Adipose tissue (tissue), 3 donors: ENCODE results near the gene CDCP2. TPM values are rescaled to one million over a fixed set of nuclear protein-coding genes. Genes with fewer than 3 reads are reported as not detected.

ENCODE experiments used
- H3K27ac ChIP-seq: one replicate; pipeline ENCODE4 v1.5.1; 2013; ENCODE audit warnings: low read depth, low read length
- WGBS, 3 donors: extraction: QIAGEN DNeasy Blood & Tissue Kit; methylation state at CpG; one replicate each; pipeline ENCODE4 v1.1.7; 2013; 5-methylcytosine and 5-hydroxymethylcytosine counted together
- polyA plus RNA-seq, 3 donors: library from polyadenylated mRNA; stranded (reverse); fragments of 200-250 nt; gene quantifications; one replicate each; pipeline ENCODE4 v1.2.3, GENCODE V29; 2013
- donor health status: healthy with polysubstance abuse.
- donor health status: Bipolar disorder and iron deficiency.
- donor health status: healthy.

CDCP2 gene
- polyA plus RNA-seq, 3 donors, result 0.06 TPM; not detected in 2

DNA sequence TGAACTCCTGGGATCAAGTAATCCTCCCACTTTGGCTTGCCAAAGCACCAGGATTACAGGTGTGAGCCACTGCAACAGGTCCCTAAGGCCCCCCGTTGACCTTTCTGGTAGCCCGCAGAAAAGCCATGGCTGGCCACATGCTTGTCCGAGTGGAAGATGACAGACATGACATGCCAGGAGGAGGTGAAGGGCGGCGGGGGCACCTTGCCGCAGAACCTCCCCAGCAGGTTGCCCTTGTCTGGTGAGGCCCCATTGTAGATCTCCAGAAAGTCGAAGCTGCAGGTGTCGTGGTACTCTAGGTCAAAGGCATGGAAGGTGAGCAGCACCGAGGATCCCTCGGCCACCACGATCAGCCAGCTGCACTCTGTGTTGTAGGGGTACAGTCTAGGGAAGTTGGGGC lies 8.4 kb downstream of the CDCP2 start:
- H3K27ac ChIP-seq, result no peak overlapping the region
- WGBS, 3 donors, result 94 to 98% (median 97%) methylated on average over 11 of the region's 11 CpGs

DNA sequence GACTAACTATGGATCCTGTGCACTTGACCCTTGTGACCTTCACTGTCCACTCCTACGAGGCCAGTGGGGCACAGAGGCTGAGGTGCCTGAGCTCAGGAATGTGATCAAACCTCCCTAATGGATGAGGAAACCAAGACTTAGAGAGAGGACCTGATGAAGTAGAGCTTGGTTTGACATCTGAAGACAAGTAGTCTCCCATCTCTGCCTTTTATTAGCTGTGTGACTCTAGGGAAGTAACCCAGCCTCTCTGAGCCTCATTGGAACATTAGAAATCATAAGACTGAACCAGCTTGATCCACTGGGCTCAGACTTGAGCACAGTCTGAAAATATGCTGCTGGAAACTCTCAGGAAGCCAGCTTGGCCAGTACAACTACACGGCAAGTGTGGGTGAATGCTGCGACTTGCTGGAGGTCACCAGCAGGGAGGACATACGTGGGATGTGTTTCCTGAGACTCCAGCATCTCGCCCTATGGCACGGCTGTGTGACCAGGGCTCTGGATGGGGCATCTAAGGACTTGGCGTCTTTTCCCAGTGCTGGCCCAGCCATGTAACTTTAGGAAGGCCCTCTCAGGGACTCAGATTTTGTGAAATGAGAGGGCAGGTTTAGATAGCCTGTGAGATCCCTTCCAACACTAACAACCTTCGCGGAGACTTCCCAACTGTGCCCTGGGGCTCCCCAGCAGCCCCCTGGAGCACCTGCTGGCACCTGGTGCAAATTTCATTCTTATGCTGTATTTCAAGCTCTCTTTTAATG lies 10.5 kb downstream of the CDCP2 start:
- WGBS, 3 donors, result 72 to 78% (median 76%) methylated on average over 9 of the region's 9 CpGs
- H3K27ac ChIP-seq, result no peak overlapping the region

DNA sequence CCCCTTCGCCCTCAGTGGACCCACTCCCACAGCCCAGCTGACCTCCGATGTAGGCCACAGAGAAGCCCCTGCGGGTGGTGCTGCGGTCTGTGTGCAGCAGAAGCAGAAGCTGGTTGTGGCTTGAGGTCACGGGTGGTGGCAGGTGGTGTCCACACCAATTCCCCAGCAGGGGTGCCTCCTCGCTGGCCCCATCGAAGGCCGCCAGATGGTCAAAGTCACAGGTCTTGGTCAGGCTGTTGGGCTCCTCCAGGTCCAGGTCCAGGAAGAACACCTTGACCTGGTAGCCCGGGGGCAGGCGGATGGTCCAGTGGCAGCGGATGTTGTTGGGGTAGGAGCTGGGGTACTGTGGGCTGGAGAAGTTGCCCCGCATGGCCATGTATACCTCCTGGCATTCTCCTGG lies 13.1 kb downstream of the CDCP2 start:
- H3K27ac ChIP-seq, result no peak overlapping the region
- WGBS, 3 donors, result 98 to 99% (median 98%) methylated on average over 12 of the region's 12 CpGs

DNA sequence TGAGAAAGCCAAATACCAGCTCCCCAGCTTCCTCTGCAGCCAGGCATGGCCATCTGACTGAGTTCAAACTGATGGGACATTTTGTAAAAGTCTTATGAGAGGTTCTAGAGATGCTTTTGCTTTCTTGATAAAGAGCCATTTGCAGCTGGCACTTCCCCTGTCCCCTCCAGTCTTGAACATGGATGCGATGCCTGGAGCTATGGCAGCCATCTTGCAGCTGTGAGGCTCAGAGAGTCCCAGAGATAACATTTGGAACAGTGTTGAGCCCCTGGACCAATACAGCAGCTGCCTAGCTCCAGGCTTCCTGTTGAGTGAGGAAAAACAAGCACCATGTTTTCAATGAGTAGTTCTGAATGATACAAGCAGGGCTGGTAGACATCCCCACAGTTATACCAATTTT lies 13.8 kb downstream of the CDCP2 start:
- 96 to 100% (median 100%) methylated on average over 1 of the region's 1 CpG for WGBS, 3 donors
- no peak overlapping the region for H3K27ac ChIP-seq

DNA sequence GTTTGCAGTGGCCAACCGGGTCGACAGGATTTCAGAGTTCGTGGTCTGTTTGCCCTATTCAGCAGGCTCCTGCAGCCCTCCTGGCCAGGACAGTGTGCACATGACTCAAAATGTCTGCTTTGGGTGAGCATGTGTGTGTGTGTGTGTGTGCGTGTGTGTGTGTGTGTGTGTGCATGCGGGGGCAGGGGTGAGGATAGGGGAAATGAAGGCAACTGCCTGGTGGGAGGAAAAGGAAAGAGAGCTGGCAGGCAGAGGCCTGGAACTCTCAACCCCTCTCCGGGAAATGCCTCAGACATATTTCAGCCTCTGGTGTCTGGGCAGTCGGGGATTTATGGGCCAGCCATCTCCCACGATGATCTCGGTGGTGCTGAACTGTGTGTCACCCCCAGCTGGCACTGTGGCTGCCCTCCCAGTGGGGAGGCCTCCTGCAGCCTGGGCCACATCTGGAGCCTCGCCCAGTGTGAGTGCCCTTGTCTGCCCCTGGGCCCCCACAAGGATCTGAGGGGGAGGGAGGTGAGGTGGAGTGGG lies 15.2 kb downstream of the CDCP2 start:
- 30 to 61% (median 38%) methylated on average over 10 of the region's 10 CpGs for WGBS, 3 donors
- H3K27ac ChIP-seq, result no peak overlapping the region

DNA sequence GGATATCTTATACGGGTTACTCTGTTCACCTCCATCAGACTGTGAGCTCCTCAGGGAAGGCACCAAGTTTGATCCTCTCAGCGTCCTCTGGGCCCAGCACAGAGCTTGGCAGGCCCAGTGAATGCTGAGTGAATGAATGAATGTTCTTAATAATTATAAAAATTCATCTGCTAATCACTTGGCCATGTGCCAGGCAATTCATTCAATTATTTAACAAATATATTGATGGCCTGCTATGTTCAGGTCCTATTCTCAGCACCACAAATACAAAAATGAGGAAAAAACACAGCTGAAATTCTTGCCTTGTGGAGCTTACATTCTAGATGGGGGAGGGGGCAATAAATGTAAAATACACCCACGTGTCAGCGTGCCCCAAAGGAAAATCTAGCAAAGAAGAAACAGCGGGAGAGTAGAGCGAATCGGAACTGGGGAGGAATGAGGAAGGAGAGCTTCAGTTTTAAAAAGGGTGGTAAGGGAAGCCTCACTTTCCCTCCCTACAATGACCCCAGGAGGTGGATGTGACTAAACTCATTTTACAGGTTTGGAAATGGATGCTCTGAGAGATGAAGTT lies 15.8 kb downstream of the CDCP2 start:
- 71 to 83% (median 79%) methylated on average over 7 of the region's 7 CpGs for WGBS, 3 donors
- H3K27ac ChIP-seq, result no peak overlapping the region

DNA sequence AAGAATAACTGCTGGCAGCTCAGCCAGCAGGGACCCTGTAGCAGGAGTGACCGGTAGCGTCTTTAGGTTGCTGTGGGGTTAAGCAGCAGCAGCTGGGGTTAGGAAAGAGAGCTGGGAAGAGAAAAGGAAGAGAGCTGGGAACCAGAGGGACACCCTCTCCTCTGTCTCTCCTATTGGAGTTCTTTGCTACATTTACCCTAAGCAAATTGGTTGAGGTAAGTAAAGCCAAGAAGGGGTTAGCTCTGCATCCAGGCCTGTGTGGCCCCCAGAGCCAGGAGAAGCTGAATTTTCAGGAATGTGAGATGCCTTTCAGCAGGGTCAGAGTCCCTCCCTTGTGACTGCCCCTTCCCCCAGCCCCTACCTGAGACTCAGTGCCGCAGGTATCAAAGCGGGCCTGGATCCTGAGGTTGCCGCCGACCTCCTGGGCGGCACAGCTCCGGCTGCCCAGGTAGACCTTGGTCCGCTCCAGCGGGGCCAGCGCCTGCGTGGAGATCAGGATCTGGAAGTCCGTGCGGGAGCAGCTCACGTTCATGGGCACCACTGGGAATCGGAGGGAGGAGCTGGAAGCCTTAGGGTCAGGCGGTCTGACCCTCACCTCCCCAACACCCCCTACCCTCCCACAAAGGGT lies 16.4 kb downstream of the CDCP2 start:
- no peak overlapping the region for H3K27ac ChIP-seq
- 94 to 97% (median 95%) methylated on average over 17 of the region's 17 CpGs for WGBS, 3 donors

DNA sequence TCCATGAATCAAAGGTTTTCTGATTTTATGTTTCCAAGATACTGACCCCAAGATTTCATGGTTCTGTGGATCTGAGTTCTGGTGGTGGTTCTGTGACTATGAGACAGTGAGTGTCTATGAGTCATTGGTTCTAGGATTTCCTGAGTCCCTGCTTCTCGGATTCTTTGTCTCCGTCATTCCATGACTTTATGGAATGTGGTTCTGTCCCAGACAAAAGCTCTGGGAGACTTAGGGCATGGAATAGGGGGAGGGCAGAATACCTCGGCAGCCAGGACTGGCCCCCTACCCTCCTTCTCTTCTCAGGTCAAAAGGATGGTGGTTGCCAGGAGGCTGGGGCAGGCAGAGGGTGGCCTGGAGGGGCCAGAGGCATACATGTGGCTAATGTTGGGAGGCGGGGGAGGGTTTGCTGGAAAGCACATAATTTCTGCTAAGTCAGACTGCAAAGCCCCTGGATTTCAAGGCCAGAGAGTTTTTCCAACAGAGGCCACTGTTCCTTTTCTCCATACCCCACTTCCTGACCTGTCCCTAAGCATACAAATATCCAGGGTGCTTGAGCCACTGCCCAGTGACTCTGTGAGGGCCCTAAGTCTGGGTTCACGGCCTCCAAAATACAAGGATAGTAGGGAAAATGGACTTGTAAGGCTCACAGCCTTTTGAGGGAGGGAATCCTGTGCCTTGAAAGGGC lies 17.2 kb downstream of the CDCP2 start:
- whole genome bisulfite sequencing, 3 donors, result 72 to 76% (median 75%) methylated on average over 5 of the region's 5 CpGs
- no peak overlapping the region for H3K27ac ChIP-seq

DNA sequence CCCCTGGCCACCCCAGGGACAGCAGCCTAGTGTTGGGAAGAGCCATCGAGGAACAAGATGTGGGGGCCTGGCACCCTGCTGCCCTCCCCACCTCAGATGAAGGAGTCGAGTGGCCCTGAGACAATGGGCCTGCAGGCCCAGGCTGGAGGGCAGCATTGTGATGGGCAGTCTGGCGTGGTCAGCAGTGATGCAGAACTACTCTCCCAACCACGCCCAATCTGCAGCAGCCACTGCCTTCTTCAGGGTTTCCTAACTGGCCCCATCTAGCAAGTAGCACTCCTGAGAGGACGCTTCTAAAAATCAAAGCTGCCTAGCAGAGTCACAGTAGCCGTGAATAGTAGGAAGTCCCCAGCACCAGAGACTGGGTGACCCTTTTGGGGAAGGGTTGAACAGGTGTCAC lies 18.5 kb downstream of the CDCP2 start:
- 90 to 95% (median 94%) methylated on average over 6 of the region's 6 CpGs for WGBS, 3 donors
- no peak overlapping the region for H3K27ac ChIP-seq

DNA sequence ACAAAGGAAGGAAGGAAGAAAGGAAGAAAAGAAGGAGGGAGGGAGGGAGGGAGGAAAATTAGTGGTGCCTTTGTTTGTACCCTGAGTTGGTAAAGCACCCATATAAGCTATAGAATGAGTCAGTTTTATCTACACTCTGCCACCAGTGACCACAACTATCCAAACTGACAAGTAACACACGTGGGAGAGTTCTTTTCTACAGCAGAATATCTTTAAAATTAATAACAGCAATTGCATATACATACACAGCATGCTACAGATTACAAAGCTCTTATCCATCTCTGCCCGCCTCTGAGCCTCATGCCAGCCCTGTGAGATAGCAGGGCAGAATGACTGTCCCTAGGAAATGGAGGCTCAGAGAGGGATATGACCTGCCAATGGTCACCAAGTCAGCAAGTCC lies 20.3 kb downstream of the CDCP2 start:
- no peak overlapping the region for H3K27ac ChIP-seq
- 53 to 65% (median 60%) methylated on average over 2 of the region's 2 CpGs for WGBS, 3 donors

DNA sequence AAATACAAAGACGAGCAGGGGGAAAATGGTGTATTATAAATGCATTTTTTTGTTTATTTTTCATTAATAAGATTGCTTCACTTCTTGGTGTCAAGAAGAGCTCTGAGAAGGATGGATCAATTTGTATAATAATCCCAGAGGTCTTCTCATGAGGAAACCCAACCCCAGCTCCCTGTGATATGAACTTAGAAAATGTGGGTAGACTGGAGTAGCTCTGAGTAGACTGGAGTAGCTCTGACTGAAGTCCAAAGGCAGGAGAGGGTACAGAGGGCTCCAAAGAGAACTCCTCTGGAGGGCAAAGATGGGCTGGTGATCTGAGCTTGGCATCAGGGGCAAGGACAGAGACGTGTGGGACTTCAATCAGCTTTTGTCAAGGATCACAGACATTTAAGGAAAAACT lies 21.4 kb downstream of the CDCP2 start:
- H3K27ac ChIP-seq, result no peak overlapping the region
- WGBS, 3 donors, result 63 to 81% (median 80%) methylated on average over 2 of the region's 2 CpGs

DNA sequence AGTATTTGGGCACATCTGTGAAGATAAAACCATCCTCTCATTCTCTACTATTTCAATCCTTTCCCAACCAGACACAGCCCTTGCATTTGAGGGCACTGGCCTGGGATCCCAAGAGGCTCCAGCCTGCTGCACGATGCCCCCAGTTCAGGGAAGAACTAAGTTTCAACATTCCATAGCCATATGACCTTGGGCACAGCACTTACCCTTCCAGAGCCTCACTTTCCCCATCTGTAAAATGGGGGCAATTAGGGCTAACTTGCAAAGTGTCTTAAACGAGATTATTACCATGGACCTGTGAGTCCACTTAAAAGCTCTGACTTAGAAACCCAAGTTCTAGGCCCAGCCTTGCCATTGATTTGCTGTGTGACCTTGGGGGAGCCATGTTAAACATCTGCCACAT lies 22.9 kb downstream of the CDCP2 start:
- WGBS, 3 donors, result 66 to 89% (median 80%) methylated on average over 2 of the region's 2 CpGs
- H3K27ac ChIP-seq, result no peak overlapping the region

DNA sequence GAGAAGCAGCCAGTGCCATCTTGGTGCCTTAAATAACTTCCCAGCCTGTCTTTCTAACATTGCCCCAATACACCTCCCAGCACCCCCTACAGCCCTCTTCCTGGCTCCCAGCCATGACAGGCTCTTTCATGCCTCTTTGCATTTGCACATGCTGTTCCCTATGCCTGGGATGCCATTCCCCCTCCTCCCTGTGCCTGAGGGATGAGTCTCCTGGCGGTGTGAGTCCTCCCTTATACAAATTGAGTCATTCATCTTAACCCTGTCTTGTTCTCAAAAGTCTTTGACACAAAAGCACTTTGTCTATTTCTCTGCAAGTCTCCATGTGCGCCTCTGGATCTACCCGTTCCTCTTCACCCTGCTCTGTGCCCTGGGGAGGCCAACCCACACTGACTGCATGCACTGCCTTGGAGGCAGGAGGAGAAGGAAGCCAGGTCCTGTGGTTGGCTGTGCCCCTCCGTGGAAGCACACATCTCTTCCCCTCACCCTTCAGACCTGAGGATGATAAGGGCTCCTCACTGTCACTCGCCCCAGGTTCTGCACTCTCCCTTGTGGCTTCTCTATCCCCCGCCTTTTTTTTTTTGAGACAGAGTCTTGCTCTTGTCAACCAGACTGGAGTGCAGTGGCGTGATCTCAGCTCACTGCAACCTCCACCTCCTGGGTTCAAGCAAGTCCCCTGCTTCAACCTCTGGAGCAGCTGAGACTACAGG lies 25.1 kb downstream of the CDCP2 start:
- 81 to 86% (median 84%) methylated on average over 7 of the region's 7 CpGs for WGBS, 3 donors

DNA sequence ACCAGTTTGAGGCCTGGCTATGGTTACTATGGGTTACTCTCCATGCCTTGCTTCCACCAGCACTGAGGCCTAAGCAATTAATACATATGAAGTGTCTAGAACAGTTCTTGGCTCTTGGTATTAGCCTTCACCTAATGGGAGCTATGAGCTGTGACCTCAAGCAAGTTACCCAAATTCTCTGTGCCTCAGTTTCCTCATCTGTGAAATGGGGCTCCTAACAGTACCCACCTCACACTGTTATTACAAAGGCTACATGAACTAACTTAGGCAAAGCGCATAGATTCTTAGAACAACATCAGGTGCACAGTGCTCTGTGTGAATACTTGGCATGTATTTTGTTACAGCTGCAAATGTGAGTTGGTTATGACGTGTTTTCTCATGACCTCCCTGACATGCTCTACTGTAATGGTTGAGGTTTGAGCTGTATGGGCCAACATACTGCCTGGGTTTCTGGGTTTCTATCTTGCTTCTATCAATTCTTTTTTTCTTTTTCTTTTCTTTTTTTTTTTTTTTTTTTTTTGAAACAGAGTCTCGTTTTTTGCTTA lies 26.5 kb downstream of the CDCP2 start:
- H3K27ac ChIP-seq, result no peak overlapping the region
- WGBS, 3 donors, result 44 to 93% (median 89%) methylated on average over 3 of the region's 3 CpGs

More for the DNA sequence above, 25.1 kb downstream of the CDCP2 start:
- H3K27ac ChIP-seq, result no peak overlapping the region

DNA sequence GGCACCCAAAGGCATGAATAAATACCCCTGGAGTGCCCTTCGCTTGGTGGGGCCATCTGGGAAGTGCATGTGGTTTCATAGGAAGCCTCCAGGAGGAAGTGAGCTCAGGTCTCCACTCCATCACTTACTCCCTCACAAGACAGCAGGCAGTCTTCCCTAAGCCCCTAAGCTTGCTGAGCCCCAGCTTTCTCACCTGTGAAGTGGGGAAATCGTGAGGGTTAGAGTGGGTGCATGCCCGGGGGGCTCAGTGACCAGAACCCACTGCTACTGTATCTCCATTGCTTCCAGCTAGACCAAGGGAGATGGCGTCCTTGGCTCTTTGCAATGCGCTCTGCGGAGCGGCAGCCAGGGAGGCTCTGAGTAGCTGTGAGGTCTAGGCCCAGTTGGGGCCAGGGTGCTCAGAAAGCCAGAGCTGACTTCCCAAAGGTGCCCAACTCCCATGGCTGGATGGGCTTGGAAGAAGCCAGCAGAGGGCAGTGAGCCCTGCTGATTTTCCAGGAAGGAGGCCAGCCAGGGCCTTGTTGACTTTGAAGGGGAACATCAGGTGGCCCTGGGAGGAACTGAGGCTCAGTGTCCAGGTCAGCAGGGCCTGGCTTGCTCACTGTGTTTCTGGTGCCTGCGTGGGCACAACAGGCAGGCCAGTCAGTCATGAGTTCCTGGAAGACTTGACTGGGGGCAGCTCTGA lies 27.3 kb downstream of the CDCP2 start:
- 85 to 93% (median 85%) methylated on average over 8 of the region's 8 CpGs for WGBS, 3 donors
- H3K27ac ChIP-seq, result no peak overlapping the region

DNA sequence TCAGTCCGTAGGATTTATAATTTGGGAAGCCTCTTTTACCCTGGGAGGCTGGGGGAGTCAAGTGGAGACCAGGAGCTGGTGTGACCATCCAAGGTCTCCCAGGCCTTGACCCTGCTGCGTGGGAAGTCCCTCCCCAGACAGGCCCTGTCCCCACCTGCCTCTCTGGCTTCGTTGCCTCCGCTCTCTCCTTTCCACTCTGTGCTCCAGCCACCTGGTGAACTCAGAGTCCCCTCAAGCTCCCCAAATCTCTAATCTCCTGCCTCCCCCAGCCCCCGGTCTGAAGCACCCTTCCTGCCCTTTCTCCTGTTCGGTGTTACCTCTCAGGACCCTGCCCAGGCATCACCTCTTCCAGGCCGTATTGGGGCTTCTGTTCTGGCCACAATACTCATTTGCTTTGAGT lies 27.9 kb downstream of the CDCP2 start:
- WGBS, 3 donors, result 83 to 90% (median 88%) methylated on average over 7 of the region's 7 CpGs
- no peak overlapping the region for H3K27ac ChIP-seq

DNA sequence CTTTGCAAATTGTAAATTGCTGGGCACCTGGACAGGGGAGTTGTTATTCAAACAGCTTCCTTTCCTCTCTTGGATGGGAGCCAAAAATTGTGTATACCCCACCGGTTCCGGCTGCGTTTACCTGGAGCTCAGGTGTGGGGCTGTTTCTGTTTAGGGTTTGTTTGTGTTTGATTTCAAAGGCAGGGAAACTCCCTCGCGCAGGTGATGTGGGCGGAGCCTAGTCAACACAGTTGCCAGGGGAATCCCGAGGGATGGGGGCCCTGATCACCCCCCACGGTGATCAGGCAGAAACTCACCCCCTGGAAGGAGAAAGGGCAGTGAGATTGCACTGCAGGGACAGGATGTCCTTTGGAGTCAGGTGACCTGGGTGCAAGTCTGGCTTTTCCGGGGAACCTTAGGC lies 28.3 kb downstream of the CDCP2 start:
- no peak overlapping the region for H3K27ac ChIP-seq
- 27 to 65% (median 54%) methylated on average over 9 of the region's 9 CpGs for WGBS, 3 donors

DNA sequence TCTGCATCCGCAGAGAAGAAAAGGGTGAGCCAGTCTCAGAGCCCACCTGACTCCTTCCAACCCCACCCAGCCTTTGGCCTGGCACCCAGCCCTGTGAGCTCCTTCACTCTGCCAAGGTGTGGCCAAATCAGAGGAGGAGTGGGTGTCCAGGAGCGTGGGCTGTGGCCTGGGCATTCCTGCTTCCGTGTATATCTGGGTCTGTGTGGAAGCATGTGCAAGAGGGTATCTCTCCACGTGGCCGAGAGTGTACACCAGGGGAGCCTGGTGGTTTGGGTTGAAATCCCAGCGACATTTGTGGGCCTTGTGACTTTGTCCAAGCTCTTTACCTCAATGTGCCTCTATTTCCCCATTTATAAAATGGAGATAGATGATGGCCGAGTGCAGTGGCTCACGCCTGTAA lies 29.8 kb downstream of the CDCP2 start:
- 93 to 97% (median 96%) methylated on average over 8 of the region's 8 CpGs for WGBS, 3 donors
- H3K27ac ChIP-seq, result no peak overlapping the region
